ENCODE measurements around the gene ZNF621. TPM values are rescaled to one million over a fixed set of nuclear protein-coding genes. Genes with fewer than 3 reads are reported as not detected.

ZNF621 gene
- total RNA-seq, 2 donors from 2014 or later, result 6.6 to 7.0 TPM

GRCh38 chr3:40521254-40521653 is 3.5 kb upstream of the ZNF621 start:
- no peak for TF ChIP-seq CTCF (IDR thresholded peaks at IDR 0.05)
- peaks cover 5% of the 10 kb centered on the region for H3K36me3 ChIP-seq
- H3K9me3 ChIP-seq, result no peaks in the 10 kb centered on the region
- peaks cover 0 to 17% of the 10 kb centered on the region in 2 donors for H3K4me1 ChIP-seq
- no peak overlapping the region for H3K27ac ChIP-seq
- DNase-seq (ENCODE audit: low spot score), result no peak
- no peak overlapping the region for H3K4me3 ChIP-seq
- no peaks in the 10 kb centered on the region for H3K27me3 ChIP-seq

GRCh38 chr3:40523781-40524180 is 979 bp upstream of the ZNF621 start:
- Histone ChIP-seq H3K27me3 (no peaks in the 10 kb centered on the region), H3K4me3 (no peak overlapping the region), H3K9me3 (no peaks in the 10 kb centered on the region), H3K27ac (peak overlapping the region; percentile 91 to 96), H3K36me3 (peaks cover 21% of the 10 kb centered on the region), H3K4me1 (peaks cover 0 to 17% of the 10 kb centered on the region in 2 donors)
- no peak for TF ChIP-seq CTCF (IDR thresholded peaks at IDR 0.05)
- DNase-seq (ENCODE audit: low spot score), result no peak

- Histone ChIP-seq H3K9me3 (no peaks in the 10 kb centered on the region), H3K4me3 (peak overlapping the region; percentile 72 to 90), H3K36me3 (peaks cover 25% of the 10 kb centered on the region), H3K27ac (peak overlapping the region; percentile 91 to 96), H3K27me3 (no peaks in the 10 kb centered on the region), H3K4me1 (peaks cover 0 to 17% of the 10 kb centered on the region in 2 donors)
- no peak for TF ChIP-seq CTCF (IDR thresholded peaks at IDR 0.05)
- DNase-seq (ENCODE audit: low spot score), result no peak
These were observed 565 bp upstream of the ZNF621 start for GRCh38 chr3:40524222-40524567.

GRCh38 chr3:40528426-40528825 is 3.7 kb downstream of the ZNF621 start:
- no peak for DNase-seq (ENCODE audit: low spot score)
- peaks cover 66% of the 10 kb centered on the region for H3K36me3 ChIP-seq
- H3K27ac ChIP-seq, result no peak overlapping the region
- H3K9me3 ChIP-seq, result peaks cover 0 to 15% of the 10 kb centered on the region in 2 donors
- H3K4me3 ChIP-seq, result no peak overlapping the region
- peaks cover 0 to 17% of the 10 kb centered on the region in 2 donors for H3K4me1 ChIP-seq
- no peaks in the 10 kb centered on the region for H3K27me3 ChIP-seq
- TF ChIP-seq CTCF (IDR thresholded peaks at IDR 0.05), result no peak

GRCh38 chr3:40532252-40532651 is 7.5 kb downstream of the ZNF621 start:
- Histone ChIP-seq H3K27ac (no peak overlapping the region), H3K36me3 (peaks cover 83% of the 10 kb centered on the region), H3K9me3 (peaks cover 0 to 18% of the 10 kb centered on the region in 2 donors), H3K4me3 (no peak overlapping the region), H3K27me3 (no peaks in the 10 kb centered on the region), H3K4me1 (no peaks in the 10 kb centered on the region)
- no peak for TF ChIP-seq CTCF (IDR thresholded peaks at IDR 0.05)
- DNase-seq (ENCODE audit: low spot score), result no peak

GRCh38 chr3:40534283-40534682 is 9.5 kb downstream of the ZNF621 start:
- no peak overlapping the region for H3K4me3 ChIP-seq
- no peaks in the 10 kb centered on the region for H3K27me3 ChIP-seq
- no peak overlapping the region for H3K27ac ChIP-seq
- TF ChIP-seq CTCF (IDR thresholded peaks at IDR 0.05), result no peak
- H3K36me3 ChIP-seq, result peaks cover 72% of the 10 kb centered on the region
- H3K9me3 ChIP-seq, result peaks cover 0 to 30% of the 10 kb centered on the region in 2 donors
- no peak for DNase-seq (ENCODE audit: low spot score)
- no peaks in the 10 kb centered on the region for H3K4me1 ChIP-seq

Data from right atrium auricular region (tissue), 2 donors.